Testis (tissue), 3 donors: Measurements from ENCODE around the gene SLC44A1. TPM values are rescaled to one million over a fixed set of nuclear protein-coding genes. Genes with fewer than 3 reads are reported as not detected.

ENCODE experiments used
- DNase-seq: peaks from one replicate; pipeline ENCODE4 v3.0.0-alpha.2; 2019
- H3K27ac ChIP-seq, 2 donors: fragments of 200-600 bp; sonication (generic); one replicate each; pipeline ENCODE4 v1.5.1; 2019
- H3K27me3 ChIP-seq: fragments of 200-600 bp; sonication (generic); one replicate; pipeline ENCODE4 v1.5.1; 2019
- H3K36me3 ChIP-seq: fragments of 200-600 bp; sonication (generic); one replicate; pipeline ENCODE4 v1.5.1; 2017; ENCODE audit warnings: low read depth; ENCODE audit errors: missing control alignments
- H3K4me1 ChIP-seq: fragments of 200-600 bp; sonication (generic); one replicate; pipeline ENCODE4 v1.5.1; 2019
- H3K4me3 ChIP-seq, 2 donors: fragments of 200-600 bp; sonication (generic); one replicate each; pipeline ENCODE4 v1.5.1; 2017 to 2019
- H3K9me3 ChIP-seq: fragments of 200-600 bp; sonication (generic); one replicate; pipeline ENCODE4 v1.5.1; 2017
- POLR2A ChIP-seq: fragments of 450-650 bp; IDR thresholded peaks from one replicate; pipeline ENCODE4 v1.6.1; 2017; ENCODE audit warnings: antibody characterized with exemption, mild to moderate bottlenecking, moderate library complexity
- WGBS, 2 donors: methylation state at CpG; one replicate each; pipeline ENCODE4 v1.1.5; 2018; 5-methylcytosine and 5-hydroxymethylcytosine counted together
- intact Hi-C: fragments of 100-400 bp; cut with DNase I; formaldehyde crosslinking; loops from one replicate; pipeline ENCODE4 v1.15.1; 2023; ENCODE audit warnings: low total_unique reads
- polyA plus RNA-seq: library from polyadenylated mRNA; stranded (reverse); fragments of 350-450 nt; fragmentation: Illumina TruSeq; extraction: RNeasy Lipid Tissue Mini Kit (QIAGEN cat#74804); gene quantifications from one replicate; pipeline ENCODE4 v1.2.3, GENCODE V29; 2014; ENCODE audit warnings: low read depth, low replicate concordance; ENCODE audit not compliant: insufficient read depth
- total RNA-seq, 2 donors: library from RNA; depleted of rRNA; stranded (reverse); fragments of >200 nt; gene quantifications; one replicate each; pipeline ENCODE4 v1.2.3, GENCODE V29; 2016
- TF ChIP-seq, protein P1 (sequence below), 3 experiments: fragments of 450-650 bp in 2 of 3; fragments of 200-600 bp in 1 of 3; sonication (generic) in 1 of 3; IDR thresholded peaks; one replicate each; pipeline ENCODE4 v1.5.1; 2016 to 2019; ENCODE audit warnings: antibody characterized with exemption in 3 of 3, mild to moderate bottlenecking in 2 of 3, moderate library complexity in 1 of 3

Gene SLC44A1
- total and polyA plus RNA-seq, 3 donors from 2014 or later: 8.9 to 16.7 (median 11.1) TPM

DNA sequence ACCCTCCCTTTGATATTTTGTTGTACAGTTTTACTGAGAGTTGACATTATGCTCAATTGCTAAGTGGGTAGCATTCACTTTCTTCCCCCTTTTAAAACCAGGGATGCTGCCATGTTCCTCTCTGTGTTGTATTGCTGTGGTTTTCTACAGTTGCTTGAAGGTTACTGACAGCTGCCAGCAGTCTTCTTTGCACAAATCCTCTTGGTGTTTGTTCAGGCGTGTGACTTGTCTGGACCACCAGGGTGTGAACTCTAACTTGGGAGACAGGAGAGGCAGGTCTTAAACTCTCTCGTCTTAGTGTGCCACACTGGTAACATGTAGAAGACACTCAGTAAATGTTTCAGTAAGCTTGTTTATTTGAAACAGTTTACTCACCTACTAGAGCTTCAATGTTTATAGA, 25.1 kb downstream of the SLC44A1 start:
- DNase-seq: no peak
- intact Hi-C loops: no loop called here
- no peak overlapping the region for H3K4me3 ChIP-seq
- no peaks in the 10 kb centered on the region for H3K27me3 ChIP-seq
- WGBS, 2 donors: 91 to 93% methylated on average over 2 of the region's 2 CpGs
- H3K27ac ChIP-seq: no peak overlapping the region
- peaks cover 3% of the 10 kb centered on the region for H3K4me1 ChIP-seq
- TF ChIP-seq POLR2A: no peak
- TF ChIP-seq, protein P1, sequence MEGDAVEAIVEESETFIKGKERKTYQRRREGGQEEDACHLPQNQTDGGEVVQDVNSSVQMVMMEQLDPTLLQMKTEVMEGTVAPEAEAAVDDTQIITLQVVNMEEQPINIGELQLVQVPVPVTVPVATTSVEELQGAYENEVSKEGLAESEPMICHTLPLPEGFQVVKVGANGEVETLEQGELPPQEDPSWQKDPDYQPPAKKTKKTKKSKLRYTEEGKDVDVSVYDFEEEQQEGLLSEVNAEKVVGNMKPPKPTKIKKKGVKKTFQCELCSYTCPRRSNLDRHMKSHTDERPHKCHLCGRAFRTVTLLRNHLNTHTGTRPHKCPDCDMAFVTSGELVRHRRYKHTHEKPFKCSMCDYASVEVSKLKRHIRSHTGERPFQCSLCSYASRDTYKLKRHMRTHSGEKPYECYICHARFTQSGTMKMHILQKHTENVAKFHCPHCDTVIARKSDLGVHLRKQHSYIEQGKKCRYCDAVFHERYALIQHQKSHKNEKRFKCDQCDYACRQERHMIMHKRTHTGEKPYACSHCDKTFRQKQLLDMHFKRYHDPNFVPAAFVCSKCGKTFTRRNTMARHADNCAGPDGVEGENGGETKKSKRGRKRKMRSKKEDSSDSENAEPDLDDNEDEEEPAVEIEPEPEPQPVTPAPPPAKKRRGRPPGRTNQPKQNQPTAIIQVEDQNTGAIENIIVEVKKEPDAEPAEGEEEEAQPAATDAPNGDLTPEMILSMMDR (IDR thresholded peaks at IDR 0.05): no peak
- H3K9me3 ChIP-seq: no peaks in the 10 kb centered on the region
- no peaks in the 10 kb centered on the region for H3K36me3 ChIP-seq

DNA sequence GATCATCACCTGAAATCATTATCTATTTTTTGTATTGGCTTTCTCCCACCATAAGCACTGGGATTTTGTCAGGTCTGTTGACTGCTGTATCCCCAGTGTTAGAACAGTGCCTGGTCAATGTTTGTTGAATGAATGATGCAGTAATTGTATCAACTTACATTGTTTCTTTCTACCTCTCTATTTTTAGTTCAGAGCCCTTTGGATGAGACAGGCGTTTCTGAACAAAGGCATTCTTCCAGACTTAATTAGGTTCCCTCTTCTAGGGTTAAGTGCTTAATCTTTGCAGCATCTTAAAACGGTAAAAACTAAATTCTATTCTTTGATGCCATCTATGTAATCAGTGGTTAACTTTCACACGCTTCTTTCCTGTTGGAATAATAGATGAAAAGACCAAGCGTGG, 26.3 kb downstream of the SLC44A1 start:
- 47 to 53% methylated on average over 4 of the region's 4 CpGs for WGBS, 2 donors
- H3K4me3 ChIP-seq: no peak overlapping the region
- no peaks in the 10 kb centered on the region for H3K27me3 ChIP-seq
- intact Hi-C loops: no loop called here
- peaks cover 3% of the 10 kb centered on the region for H3K4me1 ChIP-seq
- no peaks in the 10 kb centered on the region for H3K36me3 ChIP-seq
- TF ChIP-seq POLR2A: no peak
- TF ChIP-seq, protein P1 (IDR thresholded peaks at IDR 0.05): no peak
- DNase-seq: no peak
- H3K9me3 ChIP-seq: no peaks in the 10 kb centered on the region
- no peak overlapping the region for H3K27ac ChIP-seq

DNA sequence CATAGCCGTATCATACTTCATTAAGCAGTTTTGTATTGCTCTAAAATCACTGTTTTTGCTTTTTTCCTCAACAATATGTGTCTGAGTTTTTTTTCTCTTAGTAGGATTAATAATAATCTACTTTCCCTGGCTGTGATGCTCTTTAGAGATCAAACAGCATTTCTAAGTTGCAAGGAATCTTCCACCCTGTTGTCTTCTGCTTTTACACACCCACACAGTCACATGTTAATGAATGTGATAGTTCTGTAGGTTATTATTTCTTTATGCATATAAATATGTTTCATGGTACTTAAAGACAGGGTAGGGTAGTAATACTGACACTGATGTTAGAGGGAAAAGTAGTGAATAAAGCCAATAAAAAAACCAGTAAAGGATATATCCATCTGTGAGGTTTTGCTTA, 29.3 kb downstream of the SLC44A1 start:
- no peaks in the 10 kb centered on the region for H3K36me3 ChIP-seq
- no peak overlapping the region for H3K27ac ChIP-seq
- TF ChIP-seq POLR2A: no peak
- TF ChIP-seq, protein P1 (IDR thresholded peaks at IDR 0.05): no peak
- no peaks in the 10 kb centered on the region for H3K27me3 ChIP-seq
- no peak overlapping the region for H3K4me3 ChIP-seq
- intact Hi-C loops: no loop called here
- H3K9me3 ChIP-seq: no peaks in the 10 kb centered on the region
- WGBS, 2 donors: 87 to 96% methylated on average over 1 of the region's 1 CpG
- no peak for DNase-seq
- H3K4me1 ChIP-seq: peaks cover 3% of the 10 kb centered on the region

DNA sequence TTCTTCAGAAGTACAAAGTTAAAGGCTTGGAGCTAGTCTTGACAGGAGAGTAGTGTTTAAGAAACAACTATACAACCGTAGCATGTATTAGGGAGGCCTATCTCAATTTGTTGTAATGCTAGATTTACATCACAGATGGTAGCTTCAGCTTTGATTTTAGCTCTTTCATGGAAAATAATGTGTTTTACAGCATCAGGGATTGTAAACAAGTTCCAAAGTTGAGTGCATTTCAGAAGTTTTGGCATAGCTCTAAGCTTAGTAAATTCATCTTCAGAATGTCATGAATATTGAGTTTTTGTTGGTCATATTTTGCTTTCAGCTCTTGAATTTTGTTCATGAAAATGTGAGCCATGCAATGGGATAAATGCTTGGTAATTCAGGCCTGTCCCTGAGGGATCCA, 30.7 kb downstream of the SLC44A1 start:
- no peak for TF ChIP-seq POLR2A
- TF ChIP-seq, protein P1 (IDR thresholded peaks at IDR 0.05): no peak

DNA sequence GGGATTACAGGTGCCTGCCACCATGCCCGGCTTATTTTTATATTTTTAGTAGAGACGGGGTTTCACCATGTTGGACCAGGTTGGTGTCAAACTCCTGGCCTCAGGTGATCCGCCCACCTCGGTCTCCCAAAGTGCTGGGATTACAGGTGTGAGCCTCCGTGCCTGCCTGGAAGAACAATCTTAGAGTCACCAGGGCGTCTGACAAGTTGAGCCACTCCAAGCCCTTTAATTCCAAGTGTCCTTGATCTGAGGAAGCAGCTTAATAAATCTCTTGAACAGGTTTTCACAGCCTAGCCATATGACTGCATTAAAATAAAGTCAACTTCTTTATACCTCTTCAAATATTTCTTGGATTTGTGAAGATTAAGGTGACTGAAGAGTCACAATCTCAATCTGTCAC, 31.5 kb downstream of the SLC44A1 start:
- Histone ChIP-seq H3K27ac (no peak overlapping the region), H3K4me1 (peaks cover 1% of the 10 kb centered on the region), H3K9me3 (no peaks in the 10 kb centered on the region), H3K36me3 (no peaks in the 10 kb centered on the region), H3K4me3 (no peak overlapping the region), H3K27me3 (no peaks in the 10 kb centered on the region)
- intact Hi-C loops: no loop called here
- TF ChIP-seq POLR2A: no peak
- TF ChIP-seq, protein P1 (IDR thresholded peaks at IDR 0.05): no peak
- 80 to 86% methylated on average over 6 of the region's 6 CpGs for WGBS, 2 donors
- DNase-seq: no peak

More for the DNA sequence above, 30.7 kb downstream of the SLC44A1 start:
- Histone ChIP-seq H3K4me3 (no peak overlapping the region), H3K36me3 (no peaks in the 10 kb centered on the region), H3K4me1 (peaks cover 3% of the 10 kb centered on the region), H3K27me3 (no peaks in the 10 kb centered on the region), H3K27ac (no peak overlapping the region), H3K9me3 (no peaks in the 10 kb centered on the region)
- DNase-seq: no peak
- 83 to 100% methylated on average over 1 of the region's 1 CpG for WGBS, 2 donors
- intact Hi-C loops: no loop called here
